Right atrium auricular region (tissue), 2 donors: Measurements from ENCODE around the gene TMCO1. TPM values are rescaled to one million over a fixed set of nuclear protein-coding genes. Genes with fewer than 3 reads are reported as not detected.
"Not testable (repeated sequence)": the region's sequence is repeated elsewhere in the genome, so short reads cannot be mapped to it uniquely, and the experiment has no call there.

ENCODE experiments used
- DNase-seq: peaks from one replicate; pipeline ENCODE4 v3.0.0-alpha.2; 2019; ENCODE audit warnings: low spot score
- H3K27ac ChIP-seq, 2 donors: fragments of 200-600 bp; sonication (generic); 1 replicate in 1 of 2; 2 replicates in 1 of 2; pipeline ENCODE4 v1.5.1; 2016 to 2019
- H3K27me3 ChIP-seq, 2 donors: fragments of 200-600 bp; sonication (generic); one replicate each; pipeline versions ENCODE4 v1.5.1 to v1.6.0; 2017 to 2019
- H3K36me3 ChIP-seq: fragments of 200-600 bp; sonication (generic); one replicate; pipeline ENCODE4 v1.5.1; 2016
- H3K4me1 ChIP-seq, 2 donors: fragments of 200-600 bp; sonication (generic); one replicate each; pipeline versions ENCODE4 v1.5.1 to v1.6.0; 2017 to 2019
- H3K4me3 ChIP-seq, 2 donors: fragments of 200-600 bp; sonication (generic); 1 replicate in 1 of 2; 2 replicates in 1 of 2; pipeline ENCODE4 v1.5.1; 2017 to 2019; ENCODE audit warnings: mild to moderate bottlenecking in 1 of 2, moderate library complexity in 1 of 2
- H3K9me3 ChIP-seq, 2 donors: fragments of 200-600 bp; sonication (generic); one replicate each; pipeline ENCODE4 v1.5.1; 2019
- total RNA-seq, 2 donors: library from RNA; depleted of rRNA; stranded (reverse); fragments of >200 nt; gene quantifications; one replicate each; pipeline ENCODE4 v1.1.0, GENCODE V29; 2016
- TF ChIP-seq, protein P1 (sequence below), 2 donors: fragments of 200-600 bp; sonication (generic); IDR thresholded peaks; one replicate each; pipeline ENCODE4 v1.5.1; 2019; ENCODE audit warnings: antibody characterized with exemption in 2 of 2

TMCO1 gene
- total RNA-seq, 2 donors from 2014 or later: 48.0 to 54.3 TPM

DNA sequence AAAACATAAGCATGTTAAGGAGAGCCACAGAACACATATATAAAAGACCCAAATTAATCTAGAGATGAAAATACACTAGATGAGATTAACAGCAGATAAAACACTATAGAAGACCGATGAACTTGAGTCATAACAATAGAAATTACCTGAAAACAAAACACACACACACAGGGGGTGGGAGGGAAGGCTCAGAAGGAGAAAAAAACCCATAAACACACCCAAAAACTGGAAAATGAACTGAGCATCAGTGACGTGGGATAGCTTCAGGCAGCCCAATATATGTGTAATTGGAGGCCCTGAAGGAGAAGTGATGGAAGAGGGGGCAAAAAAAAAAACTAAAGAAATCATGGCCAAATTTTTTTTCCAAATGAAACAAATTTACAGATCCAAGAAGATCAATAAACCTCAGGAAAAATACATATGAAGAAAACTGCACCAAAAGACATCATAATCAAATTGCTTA is 81.7 kb downstream of the TMCO1 start:
- Histone ChIP-seq H3K4me3 (no peak overlapping the region), H3K36me3 (peaks cover 13% of the 10 kb centered on the region), H3K9me3 (no peaks in the 10 kb centered on the region), H3K4me1 (peaks cover 0 to 4% of the 10 kb centered on the region in 2 donors), H3K27ac (no peak overlapping the region), H3K27me3 (no peaks in the 10 kb centered on the region)
- TF ChIP-seq, protein P1, sequence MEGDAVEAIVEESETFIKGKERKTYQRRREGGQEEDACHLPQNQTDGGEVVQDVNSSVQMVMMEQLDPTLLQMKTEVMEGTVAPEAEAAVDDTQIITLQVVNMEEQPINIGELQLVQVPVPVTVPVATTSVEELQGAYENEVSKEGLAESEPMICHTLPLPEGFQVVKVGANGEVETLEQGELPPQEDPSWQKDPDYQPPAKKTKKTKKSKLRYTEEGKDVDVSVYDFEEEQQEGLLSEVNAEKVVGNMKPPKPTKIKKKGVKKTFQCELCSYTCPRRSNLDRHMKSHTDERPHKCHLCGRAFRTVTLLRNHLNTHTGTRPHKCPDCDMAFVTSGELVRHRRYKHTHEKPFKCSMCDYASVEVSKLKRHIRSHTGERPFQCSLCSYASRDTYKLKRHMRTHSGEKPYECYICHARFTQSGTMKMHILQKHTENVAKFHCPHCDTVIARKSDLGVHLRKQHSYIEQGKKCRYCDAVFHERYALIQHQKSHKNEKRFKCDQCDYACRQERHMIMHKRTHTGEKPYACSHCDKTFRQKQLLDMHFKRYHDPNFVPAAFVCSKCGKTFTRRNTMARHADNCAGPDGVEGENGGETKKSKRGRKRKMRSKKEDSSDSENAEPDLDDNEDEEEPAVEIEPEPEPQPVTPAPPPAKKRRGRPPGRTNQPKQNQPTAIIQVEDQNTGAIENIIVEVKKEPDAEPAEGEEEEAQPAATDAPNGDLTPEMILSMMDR (IDR thresholded peaks at IDR 0.05): no peak
- DNase-seq: no peak

- Histone ChIP-seq H3K4me1 (peaks cover 0 to 4% of the 10 kb centered on the region in 2 donors), H3K36me3 (peaks cover 19% of the 10 kb centered on the region), H3K27ac (no peak overlapping the region), H3K27me3 (no peaks in the 10 kb centered on the region), H3K9me3 (no peaks in the 10 kb centered on the region), H3K4me3 (no peak overlapping the region)
- no peak for DNase-seq
- TF ChIP-seq, protein P1 (IDR thresholded peaks at IDR 0.05): no peak
Observed at GRCh38 chr1:165686121-165686970, 82.3 kb downstream of the TMCO1 start.

GRCh38 chr1:165683848-165684485 is 84.7 kb downstream of the TMCO1 start:
- DNase-seq: no peak
- Histone ChIP-seq H3K27me3 (no peaks in the 10 kb centered on the region), H3K4me1 (peaks cover 0 to 4% of the 10 kb centered on the region in 2 donors), H3K36me3 (peaks cover 28% of the 10 kb centered on the region), H3K27ac (no peak overlapping the region), H3K4me3 (no peak overlapping the region), H3K9me3 (no peaks in the 10 kb centered on the region)
- TF ChIP-seq, protein P1 (IDR thresholded peaks at IDR 0.05): no peak

DNA sequence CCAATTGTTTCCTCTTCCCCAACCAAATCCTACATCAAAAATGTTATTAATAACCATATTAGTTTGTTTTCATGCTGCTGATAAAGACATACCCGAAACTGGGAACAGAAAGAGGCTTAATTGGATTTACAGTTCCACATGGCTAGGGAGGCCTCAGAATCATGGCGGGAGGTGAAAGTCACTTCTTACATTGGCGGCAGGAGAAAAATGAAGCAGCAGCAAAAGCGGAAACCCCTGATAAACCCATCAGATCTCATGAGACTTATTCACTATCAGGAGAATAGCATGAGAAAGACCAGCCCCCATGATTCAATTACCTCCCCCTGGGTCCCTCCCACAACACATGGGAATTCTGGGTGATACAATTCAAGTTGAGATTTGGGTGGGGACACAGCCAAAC is 87.9 kb downstream of the TMCO1 start:
- not testable (repeated sequence) for DNase-seq, H3K27ac ChIP-seq, H3K27me3 ChIP-seq, H3K4me3 ChIP-seq, H3K9me3 ChIP-seq, H3K4me1 ChIP-seq
- peaks cover 43% of the 10 kb centered on the region for H3K36me3 ChIP-seq

DNA sequence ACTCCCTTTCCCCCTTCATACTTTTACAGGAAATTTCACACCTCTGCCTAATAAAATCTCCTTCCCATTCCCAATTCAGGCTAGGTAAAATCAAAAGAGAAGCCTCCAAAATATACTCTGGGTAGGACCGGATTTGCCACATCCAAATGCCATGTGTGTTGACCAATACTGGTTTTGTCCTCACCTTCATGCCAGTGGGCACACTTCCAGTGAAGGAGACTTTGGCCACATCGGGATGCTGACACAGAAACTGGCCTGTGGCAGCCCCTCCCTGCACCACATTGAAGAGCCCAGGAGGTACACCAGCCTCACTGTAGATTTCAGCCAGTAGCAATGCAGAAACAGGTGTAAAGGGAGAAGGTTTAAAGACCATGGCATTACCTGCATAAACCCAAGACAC is 88.4 kb downstream of the TMCO1 start:
- no peak for DNase-seq
- TF ChIP-seq, protein P1 (IDR thresholded peaks at IDR 0.05): no peak
- H3K9me3 ChIP-seq: no peaks in the 10 kb centered on the region
- peaks cover 0 to 4% of the 10 kb centered on the region in 2 donors for H3K4me1 ChIP-seq
- H3K4me3 ChIP-seq: no peak overlapping the region
- H3K27me3 ChIP-seq: no peaks in the 10 kb centered on the region
- no peak overlapping the region for H3K27ac ChIP-seq
- peaks cover 43% of the 10 kb centered on the region for H3K36me3 ChIP-seq

GRCh38 chr1:165679282-165680036 is 89.2 kb downstream of the TMCO1 start:
- Histone ChIP-seq H3K27me3 (no peaks in the 10 kb centered on the region), H3K4me3 (no peak overlapping the region), H3K9me3 (no peaks in the 10 kb centered on the region), H3K27ac (no peak overlapping the region), H3K4me1 (peaks cover 0 to 4% of the 10 kb centered on the region in 2 donors), H3K36me3 (peaks cover 43% of the 10 kb centered on the region)
- TF ChIP-seq, protein P1 (IDR thresholded peaks at IDR 0.05): no peak
- no peak for DNase-seq
